HG02571 (cell line): ENCODE data around the gene NPPB.

Experiments
- ATAC-seq: cut with Tn5 transposase; IDR thresholded peaks from one replicate; pipeline ENCODE4 v1.9.1; 2021; ENCODE audit warnings: mild to moderate bottlenecking, moderate library complexity; ENCODE audit not compliant: unreplicated experiment

Gene NPPB

DNA sequence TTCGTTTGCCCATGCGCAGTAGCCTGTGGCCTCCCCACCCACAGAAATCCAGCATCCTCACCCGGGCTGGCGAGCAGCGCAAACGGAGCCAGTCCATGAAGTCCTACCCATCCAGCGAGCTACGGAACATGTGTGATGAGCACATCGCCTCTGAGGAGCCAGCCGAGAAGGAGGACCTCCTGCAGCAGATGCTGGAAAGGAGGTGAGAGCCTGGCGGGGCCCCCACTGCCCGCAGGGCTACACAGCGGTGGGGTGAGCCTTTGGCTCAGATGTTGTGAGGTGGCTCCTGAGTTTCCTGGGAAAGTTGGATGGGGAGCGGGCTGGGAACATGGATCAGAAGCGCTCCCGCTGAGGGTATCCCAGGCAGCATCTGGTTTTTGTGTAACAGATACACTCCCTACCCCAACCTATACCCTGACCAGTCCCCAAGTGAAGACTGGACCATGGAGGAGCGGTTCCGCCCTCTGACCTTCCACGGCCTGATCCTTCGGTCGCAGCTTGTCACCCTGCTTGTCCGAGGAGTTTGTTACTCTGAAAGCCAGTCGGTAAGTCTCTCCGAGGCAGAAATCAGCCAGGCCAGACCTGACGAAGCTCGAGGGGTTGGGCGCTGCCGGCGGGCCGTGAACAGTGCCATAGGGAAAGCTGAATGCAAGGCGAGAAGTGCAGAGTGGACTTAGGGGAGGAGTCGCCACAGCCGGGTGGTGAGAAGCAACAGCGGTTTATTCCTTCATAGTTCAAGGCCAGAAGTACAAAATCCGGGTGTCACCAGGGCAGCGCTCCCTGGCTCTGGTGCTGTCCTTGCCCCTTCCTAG lies 21.6 kb downstream of the NPPB start:
- ATAC-seq: no peak

DNA sequence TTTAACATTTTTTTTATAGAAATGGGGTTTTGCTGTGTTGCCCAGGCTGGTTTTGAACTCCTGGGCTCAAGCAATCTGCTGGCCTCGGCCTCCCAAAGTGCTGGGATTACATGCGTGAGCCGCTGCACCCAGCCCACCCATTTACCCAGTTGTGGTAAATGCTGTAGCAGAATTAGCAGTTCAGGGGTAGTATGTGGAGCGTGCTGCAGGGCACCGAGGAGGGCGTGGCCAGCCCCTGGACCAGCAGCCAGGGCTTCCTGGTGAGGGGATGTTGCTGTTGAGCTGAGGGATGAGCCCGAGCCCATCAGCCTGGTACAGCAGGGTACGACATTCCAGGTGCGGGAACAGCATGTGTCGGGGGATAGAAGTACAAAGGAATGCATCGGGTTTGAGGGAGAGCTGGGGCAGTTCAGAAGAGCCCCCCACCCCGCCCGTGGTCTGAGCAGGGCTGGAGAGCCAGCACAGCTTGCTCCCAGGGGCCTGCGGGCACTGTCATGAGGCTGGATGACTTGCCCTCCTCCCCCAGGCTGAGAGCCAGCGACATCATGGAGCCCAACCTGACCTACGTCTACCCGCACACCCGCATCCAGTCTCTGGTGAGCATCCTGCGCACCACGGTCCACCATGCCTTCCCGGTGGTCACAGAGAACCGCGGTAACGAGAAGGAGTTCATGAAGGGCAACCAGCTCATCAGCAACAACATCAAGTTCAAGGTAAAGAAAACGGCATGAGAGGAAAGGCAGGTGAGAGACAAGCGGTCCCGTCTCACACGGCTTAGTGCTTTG lies 23.1 kb downstream of the NPPB start:
- ATAC-seq: no peak

DNA sequence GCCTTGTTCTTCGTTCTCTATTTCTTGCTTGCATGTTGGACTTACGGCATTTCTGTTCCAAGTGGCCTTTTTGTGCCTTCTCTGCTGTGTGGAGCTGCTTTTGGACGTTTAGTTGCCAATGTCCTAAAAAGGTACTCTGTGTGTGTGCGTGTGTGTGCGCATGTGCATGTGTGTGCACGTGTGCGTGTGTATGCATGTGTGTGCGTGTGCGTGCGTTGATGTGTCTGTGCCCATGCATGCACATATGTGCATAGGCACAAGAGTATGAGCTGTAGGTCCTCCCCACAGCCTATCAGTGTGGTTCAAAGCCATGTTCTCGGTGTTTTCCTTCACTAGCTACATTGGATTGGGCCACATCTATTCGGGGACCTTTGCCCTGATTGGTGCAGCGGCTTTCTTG lies 24.8 kb downstream of the NPPB start:
- ATAC-seq: no peak

DNA sequence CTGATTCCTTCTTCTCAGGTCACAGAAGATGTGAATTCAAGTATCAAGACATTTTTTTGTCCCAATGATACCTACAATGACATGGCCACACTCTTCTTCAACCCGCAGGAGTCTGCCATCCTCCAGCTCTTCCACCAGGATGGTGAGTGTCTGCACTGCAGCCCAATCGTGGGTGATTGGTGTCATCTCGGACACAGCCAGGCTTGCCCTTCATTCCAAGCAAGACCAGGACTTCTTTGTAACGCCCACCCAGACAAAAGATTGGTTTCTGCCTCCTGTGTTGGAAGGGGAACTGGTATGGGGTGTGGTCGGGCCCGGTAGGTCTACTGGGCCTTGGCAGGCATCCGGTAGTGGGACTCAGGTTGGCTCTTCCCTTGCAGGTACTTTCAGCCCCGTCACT lies 25.2 kb downstream of the NPPB start:
- ATAC-seq: no peak

DNA sequence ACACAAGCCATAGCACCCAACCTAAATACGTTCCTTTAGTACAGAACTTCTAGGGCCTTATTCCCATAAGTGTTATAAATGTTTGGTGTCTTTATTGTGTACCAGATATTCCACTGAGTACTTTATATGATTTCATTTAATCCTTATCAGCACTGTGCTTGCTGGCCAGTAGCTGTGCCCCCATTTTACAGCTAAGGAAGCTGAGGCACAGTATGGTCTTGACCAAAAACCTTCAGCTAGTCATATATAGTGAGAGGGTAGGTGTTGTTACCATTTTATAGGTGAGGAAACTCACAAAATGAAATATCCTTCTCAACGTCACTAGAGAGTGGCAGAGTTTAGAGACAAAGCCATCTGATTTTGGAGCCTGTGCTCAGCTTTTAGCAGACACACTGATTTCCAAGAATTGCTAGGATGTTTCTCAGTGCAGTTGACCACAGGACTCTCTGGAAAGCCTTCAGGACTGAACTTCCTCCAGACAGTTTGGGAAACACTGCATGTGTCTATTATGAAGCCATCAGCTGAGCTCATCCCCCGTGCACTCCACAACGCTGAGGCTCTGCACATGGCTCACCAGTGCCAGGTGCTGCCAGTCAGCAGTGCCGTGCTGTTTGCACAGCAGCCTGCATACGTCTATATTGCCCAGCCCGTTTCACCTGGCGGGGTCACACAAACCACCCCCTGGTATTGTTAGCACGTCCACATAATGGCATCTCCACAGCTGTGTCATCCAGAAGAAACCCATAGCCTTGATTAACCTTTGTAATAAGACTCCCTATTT lies 26.6 kb downstream of the NPPB start:
- ATAC-seq: no peak

DNA sequence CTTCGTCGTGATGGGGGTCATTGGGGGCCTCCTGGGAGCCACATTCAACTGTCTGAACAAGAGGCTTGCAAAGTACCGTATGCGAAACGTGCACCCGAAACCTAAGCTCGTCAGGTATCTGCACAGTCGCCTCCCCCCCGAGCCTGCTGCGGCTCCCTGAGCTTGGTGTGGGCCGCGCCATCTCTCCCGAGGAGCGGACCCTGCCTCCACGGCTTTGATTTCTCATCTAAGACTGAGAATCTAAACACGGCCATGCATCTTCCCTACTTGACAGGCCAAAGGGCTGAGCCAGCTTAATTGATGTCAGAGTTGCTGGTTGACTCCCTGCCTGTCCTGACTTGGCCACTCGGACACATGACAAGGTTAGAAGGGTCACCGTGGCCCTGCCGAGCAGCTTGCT lies 30.2 kb downstream of the NPPB start:
- no peak for ATAC-seq

DNA sequence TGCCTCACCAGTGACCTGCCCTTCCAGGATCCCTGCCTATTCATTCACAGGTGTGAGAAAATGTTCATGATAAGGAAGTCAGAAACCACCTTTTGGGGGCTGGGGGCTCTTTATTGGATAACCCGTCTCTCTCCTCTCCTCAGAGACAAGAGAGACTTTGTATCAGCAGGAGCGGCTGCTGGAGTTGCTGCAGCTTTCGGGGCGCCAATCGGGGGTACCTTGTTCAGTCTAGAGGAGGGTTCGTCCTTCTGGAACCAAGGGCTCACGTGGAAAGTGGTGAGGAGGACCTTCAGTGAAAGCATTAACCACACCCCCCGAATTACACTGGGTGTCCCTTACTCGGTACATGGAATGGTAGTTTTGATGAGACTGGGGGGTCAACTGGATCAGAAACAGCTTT lies 31.8 kb downstream of the NPPB start:
- no peak for ATAC-seq

DNA sequence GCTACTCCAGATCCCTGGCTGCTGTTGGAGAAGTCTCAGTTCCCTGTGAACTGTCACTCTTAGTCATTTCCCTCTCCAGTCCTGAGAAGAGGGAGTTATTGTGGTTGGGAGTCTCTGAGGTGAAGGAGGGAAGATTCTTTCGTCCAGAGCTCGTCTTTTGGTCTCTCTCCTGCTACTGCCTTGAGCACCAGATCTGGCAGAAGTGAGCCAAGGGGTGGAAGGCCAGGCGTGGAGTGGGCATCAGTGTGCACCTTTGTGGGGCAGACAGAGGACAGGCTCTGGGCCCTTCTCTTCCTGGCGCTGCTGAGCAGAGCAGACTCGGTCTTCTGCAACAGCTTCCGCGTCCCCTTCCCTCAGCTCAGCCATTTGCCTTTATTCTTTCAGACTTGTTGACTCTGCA lies 33.6 kb downstream of the NPPB start:
- no peak for ATAC-seq

DNA sequence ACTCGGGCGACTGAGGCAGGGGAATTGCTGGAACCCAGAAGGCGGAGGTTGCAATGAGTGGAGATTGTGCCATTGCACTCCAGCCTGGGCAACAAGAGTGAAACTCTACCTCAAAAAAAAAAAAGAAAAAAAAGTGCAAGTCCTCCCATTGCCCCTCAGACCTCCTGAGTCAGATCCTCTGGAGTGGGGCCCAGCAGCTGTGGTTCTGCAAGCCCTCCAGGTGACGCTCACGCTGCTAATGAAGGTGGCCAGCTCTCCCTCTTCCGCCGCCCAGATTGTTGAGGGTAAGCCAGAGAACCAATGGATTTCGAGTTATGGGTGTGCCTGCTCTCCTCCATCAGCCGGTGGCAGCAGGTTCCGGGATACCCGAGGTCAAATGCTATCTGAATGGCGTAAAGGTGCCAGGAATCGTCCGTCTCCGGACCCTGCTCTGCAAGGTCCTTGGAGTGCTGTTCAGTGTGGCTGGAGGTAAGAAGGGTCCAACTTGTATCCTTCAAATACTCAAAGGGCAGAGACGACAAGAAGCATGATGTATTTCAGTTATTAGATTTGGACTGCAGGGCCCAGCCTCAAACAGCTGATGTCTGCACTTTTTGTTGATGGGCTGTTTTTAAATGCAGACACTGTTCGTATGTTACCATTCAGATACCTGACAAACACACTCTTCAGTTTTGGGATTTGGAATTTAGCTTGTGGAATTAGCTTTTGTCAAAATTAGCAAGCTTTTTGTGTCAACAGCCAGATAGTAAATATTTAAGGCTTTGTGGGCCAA lies 35.2 kb downstream of the NPPB start:
- ATAC-seq: no peak

DNA sequence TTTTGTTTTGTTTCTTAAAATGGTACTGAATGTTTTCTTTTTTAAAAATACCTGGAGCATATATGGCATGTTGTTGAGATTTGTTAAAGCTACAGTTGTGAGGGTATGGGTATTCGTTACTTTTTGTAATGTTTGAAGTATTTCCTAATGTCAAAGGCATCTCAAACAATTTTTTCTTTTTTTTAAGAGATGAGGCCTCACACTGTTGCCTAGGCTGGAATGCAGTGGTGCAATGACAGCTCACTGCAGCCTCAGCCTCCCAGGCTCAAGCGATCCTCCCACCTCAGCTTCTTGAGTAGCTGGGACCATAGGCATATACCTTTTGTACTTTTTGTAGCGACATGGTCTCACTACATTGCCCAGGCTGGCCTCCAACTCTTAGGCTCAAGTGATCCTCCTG lies 36.7 kb downstream of the NPPB start:
- ATAC-seq: no peak

DNA sequence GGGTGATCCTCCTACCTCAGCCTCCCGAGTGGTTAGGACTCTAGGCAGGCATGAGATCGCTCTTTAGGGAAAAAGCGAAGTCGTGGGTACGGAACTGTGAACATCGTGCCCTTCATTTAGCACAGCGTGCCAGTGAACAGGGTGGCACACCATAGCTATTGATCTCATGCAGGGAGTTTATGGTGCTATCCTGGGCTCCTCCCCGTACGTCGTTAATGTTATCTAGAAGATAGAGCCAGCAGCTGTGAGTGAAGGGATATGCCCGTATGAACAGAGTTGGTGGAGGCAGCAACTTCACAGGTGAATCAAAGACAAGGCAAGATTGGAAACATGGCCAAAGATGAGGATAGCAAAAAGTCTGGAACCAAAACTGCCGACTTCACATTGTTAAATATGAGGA lies 41.6 kb downstream of the NPPB start:
- no peak for ATAC-seq

DNA sequence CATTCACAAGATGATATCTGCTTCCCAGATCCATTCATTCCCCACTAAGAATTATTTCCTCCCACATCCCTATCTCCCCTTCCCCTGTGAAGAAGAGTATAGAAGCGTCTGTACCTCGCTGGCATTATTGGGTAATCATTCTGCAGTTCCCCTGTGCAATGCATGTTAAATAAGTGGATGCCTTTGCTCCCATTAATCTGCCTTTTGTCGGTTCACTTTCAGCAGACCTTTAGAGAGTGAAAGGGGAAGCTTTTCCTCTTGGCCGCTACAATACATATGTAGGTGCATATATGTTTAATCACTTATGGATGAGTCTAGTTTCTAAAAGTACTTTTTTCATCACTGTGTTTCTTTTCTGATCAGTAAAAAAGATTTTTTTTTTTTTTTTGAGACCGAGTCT lies 45.7 kb downstream of the NPPB start:
- no peak for ATAC-seq
